ENCODE results near the gene MIER2. TPM values are rescaled to one million over a fixed set of nuclear protein-coding genes. Genes with fewer than 3 reads are reported as not detected.

Gene MIER2
- total and polyA plus RNA-seq, 10 donors, result 19.2 to 66.5 (median 30.7) TPM

GRCh38 chr19:292951-293350 lies 51.6 kb downstream of the MIER2 start:
- peaks cover 4 to 85% (median 50%) of the 10 kb centered on the region in 7 donors for H3K27me3 ChIP-seq (replicated peaks in 1 of 7)
- no peak for TF ChIP-seq POLR2A (IDR thresholded peaks at IDR 0.05)
- no peak for TF ChIP-seq CTCF (IDR thresholded peaks at IDR 0.05 in 8 of 11, conservative IDR thresholded peaks at IDR 0.05 in 3 of 11)
- TF ChIP-seq POLR2AphosphoS5 (IDR thresholded peaks at IDR 0.05), result no peak

GRCh38 chr19:292281-292884 lies 52.2 kb downstream of the MIER2 start:
- Histone ChIP-seq H3K4me3 (no peak overlapping the region), H3K9me3 (no peaks in the 10 kb centered on the region), H3K27me3 (replicated peaks in 1 of 7) (peaks cover 4 to 90% (median 50%) of the 10 kb centered on the region in 7 donors), H3K36me3 (no peaks in the 10 kb centered on the region), H3K27ac (peak overlapping the region in 1 of 8 donors; percentile 73), H3K4me1 (peaks cover 9 to 54% (median 36%) of the 10 kb centered on the region in 6 donors)
- intact Hi-C loops (cut with DNase I; ENCODE audit: low total_unique reads), result no loop called here
- DNase-seq, result no peak
- TF ChIP-seq POLR2AphosphoS5 (IDR thresholded peaks at IDR 0.05) (no peak), POLR2A (IDR thresholded peaks at IDR 0.05) (no peak), CTCF (IDR thresholded peaks at IDR 0.05 in 8 of 11, conservative IDR thresholded peaks at IDR 0.05 in 3 of 11) (no peak)
- 74 to 81% (median 78%) methylated on average over 12 to 15 of the region's 15 CpGs for WGBS, 5 donors

More at GRCh38 chr19:292951-293350, 51.6 kb downstream of the MIER2 start:
- intact Hi-C loops (cut with DNase I; ENCODE audit: low total_unique reads), result no loop called here
- no peaks in the 10 kb centered on the region for H3K9me3 ChIP-seq
- H3K4me3 ChIP-seq, result no peak overlapping the region
- H3K36me3 ChIP-seq, result no peaks in the 10 kb centered on the region
- no peak for DNase-seq
- no peak overlapping the region for H3K27ac ChIP-seq
- WGBS, 5 donors, result 80 to 98% (median 90%) methylated on average over 4 of the region's 4 CpGs
- peaks cover 9 to 54% (median 36%) of the 10 kb centered on the region in 6 donors for H3K4me1 ChIP-seq

- TF ChIP-seq POLR2A (IDR thresholded peaks at IDR 0.05) (no peak), POLR2AphosphoS5 (IDR thresholded peaks at IDR 0.05) (no peak)
- Histone ChIP-seq H3K9me3 (no peaks in the 10 kb centered on the region), H3K36me3 (no peaks in the 10 kb centered on the region), H3K27ac (peak overlapping the region in 1 of 8 donors; percentile 73), H3K4me3 (peak overlapping the region in 3 of 8 donors; percentile 9 to 67 (median 25)), H3K4me1 (peaks cover 9 to 53% (median 36%) of the 10 kb centered on the region in 6 donors), H3K27me3 (replicated peaks in 1 of 7) (peaks cover 4 to 94% (median 50%) of the 10 kb centered on the region in 7 donors)
- DNase-seq, result no peak
- WGBS, 5 donors, result 11 to 50% (median 30%) methylated on average over 34 to 67 of the region's 71 CpGs
- intact Hi-C loops (cut with DNase I; ENCODE audit: low total_unique reads), result no loop called here
Observed at GRCh38 chr19:291561-292280, 52.9 kb downstream of the MIER2 start.

- WGBS, 5 donors, result 2 to 23% (median 10%) methylated on average over 8 to 57 of the region's 60 CpGs
- peak within 1 kb of the TSS in 1 of 8 donors; percentile 73 for H3K27ac ChIP-seq
- H3K27me3 ChIP-seq (replicated peaks in 1 of 7), result peaks cover 4 to 89% (median 50%) of the 10 kb centered on the region in 7 donors
- no peak for DNase-seq
- H3K4me3 ChIP-seq, result peak within 1 kb of the TSS; percentile 17 to 67 (median 30)
- TF ChIP-seq POLR2A (IDR thresholded peaks at IDR 0.05) (no peak), CTCF (IDR thresholded peaks at IDR 0.05 in 8 of 11, conservative IDR thresholded peaks at IDR 0.05 in 3 of 11) (no peak), POLR2AphosphoS5 (IDR thresholded peaks at IDR 0.05) (no peak)
- no peaks in the 10 kb centered on the region for H3K9me3 ChIP-seq
- intact Hi-C loops (cut with DNase I; ENCODE audit: low total_unique reads), result no loop called here
- peaks cover 9 to 46% (median 35%) of the 10 kb centered on the region in 6 donors for H3K4me1 ChIP-seq
- no peaks in the 10 kb centered on the region for H3K36me3 ChIP-seq
Observed at GRCh38 chr19:291006-291521, 53.5 kb downstream of the MIER2 start, which contains the start of gene PLPP2. PLPP2 (minus strand) TSS chr19:291403; CDS start chr19:291336, 67 bp downstream.
